GM10847 (cell line): ENCODE results near the gene MAG.

Source experiments
- POLR2A ChIP-seq: IDR thresholded peaks from 2 replicates; pipeline ENCODE4 v1.6.1; 2011; ENCODE audit not compliant: insufficient read length; ENCODE audit errors: extremely low read depth

The MAG gene

DNA sequence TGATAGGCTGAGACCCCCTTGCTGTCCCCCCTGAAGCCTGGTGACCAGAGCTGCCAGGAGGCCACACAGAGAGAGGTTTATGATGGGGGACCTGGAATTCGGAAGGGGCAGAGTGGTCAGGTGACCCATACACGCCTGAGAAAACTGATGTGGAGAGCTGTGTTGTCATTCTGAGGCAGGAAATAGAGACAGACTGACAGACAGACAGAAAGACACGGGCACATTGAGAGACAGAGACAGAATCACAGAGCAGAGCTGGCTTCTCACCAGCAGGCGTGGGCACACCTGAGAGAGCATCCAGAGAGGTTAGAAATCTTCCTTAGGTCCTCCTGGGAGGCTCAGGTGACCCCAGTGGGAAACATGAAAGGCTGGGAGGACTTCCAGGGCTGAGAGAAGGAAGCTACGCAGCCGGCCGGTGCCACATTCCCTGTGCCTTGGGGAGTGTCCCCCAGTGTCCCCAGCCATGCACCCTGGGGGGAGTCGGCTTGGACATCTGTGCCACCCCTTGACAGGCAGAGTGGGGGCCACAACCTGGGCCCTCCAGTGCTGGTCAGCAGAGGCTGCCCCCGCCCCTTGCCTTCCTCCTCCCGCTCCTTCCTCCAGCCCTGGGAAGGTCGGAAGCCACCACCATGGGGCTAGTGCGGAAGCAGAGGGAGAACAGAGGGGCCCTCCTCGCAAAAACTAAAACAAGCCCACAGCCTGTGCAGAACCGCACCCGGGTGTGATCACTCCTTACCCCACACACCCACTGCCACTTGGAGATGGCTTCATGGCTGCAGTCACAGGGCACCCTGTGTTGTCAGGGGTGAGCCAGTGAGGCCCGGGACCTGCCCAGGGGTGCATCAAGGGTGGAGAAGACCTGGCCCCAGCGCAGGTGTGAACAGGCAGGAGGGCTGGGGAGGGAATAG lies 57.9 kb downstream of the MAG start:
- TF ChIP-seq POLR2A = no peak

DNA sequence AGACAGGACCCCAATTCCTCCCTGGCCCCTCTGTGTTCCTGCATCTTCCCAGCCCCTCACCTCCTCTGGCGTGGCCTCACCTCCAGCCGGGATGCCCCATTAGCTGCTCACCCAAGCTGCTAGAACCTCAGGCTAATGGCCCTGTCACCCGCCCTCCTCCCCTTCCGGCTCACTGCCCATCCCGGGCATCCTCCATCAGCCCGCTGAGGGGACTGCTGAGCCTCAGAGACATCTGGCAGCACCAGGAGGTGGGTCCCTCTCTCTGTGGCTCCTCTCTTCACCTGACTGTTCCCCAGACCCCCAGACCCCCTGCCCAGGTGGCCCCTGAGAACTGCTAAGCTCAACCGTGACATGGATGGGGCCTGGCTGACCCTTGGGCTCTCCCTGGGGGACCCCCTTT lies 58.6 kb downstream of the MAG start:
- TF ChIP-seq POLR2A = no peak

DNA sequence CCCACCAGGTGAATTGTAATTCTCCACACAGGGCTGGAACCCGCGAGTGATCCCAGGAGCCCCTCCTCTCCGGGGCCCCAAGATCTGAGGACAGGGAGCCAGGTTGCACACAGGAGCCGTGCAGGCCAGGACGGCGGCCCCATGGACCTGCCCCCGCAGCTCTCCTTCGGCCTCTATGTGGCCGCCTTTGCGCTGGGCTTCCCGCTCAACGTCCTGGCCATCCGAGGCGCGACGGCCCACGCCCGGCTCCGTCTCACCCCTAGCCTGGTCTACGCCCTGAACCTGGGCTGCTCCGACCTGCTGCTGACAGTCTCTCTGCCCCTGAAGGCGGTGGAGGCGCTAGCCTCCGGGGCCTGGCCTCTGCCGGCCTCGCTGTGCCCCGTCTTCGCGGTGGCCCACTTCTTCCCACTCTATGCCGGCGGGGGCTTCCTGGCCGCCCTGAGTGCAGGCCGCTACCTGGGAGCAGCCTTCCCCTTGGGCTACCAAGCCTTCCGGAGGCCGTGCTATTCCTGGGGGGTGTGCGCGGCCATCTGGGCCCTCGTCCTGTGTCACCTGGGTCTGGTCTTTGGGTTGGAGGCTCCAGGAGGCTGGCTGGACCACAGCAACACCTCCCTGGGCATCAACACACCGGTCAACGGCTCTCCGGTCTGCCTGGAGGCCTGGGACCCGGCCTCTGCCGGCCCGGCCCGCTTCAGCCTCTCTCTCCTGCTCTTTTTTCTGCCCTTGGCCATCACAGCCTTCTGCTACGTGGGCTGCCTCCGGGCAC lies 59.6 kb downstream of the MAG start:
- no peak for TF ChIP-seq POLR2A

DNA sequence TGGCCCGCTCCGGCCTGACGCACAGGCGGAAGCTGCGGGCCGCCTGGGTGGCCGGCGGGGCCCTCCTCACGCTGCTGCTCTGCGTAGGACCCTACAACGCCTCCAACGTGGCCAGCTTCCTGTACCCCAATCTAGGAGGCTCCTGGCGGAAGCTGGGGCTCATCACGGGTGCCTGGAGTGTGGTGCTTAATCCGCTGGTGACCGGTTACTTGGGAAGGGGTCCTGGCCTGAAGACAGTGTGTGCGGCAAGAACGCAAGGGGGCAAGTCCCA lies 60.2 kb downstream of the MAG start:
- TF ChIP-seq POLR2A = no peak

DNA sequence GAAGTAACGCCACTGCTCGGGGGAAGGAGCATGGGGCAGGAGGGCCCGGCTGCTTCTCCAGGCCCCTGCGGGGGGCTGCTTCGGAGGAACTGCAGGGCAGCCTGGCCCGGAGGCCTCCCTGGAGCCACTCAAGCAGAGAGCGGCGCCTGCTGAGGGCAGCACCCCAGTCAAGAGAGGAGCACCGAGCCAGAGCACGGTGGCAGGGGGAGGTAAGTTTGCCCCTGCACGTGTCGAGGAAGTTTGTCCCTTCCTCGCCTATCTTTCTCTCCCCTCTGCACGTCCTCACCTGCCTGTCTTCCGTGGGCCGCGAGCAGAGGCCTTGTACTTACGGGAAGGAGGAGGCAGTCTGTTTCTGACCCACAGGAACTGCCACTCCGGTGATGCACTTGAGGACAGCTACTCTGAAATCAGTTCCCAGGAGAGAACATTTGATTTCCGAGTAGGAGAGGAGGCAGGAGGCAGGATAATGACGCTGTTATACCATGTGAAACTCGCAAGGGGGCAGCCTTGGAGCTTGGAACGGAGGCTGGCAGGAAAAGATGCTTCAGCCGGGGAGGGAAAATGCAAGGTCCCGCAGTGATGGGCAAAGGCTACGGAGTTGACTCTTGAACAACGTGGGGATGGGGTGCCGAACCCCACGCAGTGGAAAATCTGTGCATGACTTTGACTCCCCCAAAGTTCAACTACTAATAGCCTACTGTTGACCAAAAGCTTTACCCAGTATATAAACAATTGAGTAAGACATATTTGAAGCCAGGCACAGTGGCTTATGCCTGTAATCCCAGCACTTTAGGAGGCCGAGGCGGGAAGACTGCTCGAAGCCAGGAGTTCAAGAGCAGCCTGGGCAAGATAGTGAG lies 60.7 kb downstream of the MAG start:
- TF ChIP-seq POLR2A = no peak

DNA sequence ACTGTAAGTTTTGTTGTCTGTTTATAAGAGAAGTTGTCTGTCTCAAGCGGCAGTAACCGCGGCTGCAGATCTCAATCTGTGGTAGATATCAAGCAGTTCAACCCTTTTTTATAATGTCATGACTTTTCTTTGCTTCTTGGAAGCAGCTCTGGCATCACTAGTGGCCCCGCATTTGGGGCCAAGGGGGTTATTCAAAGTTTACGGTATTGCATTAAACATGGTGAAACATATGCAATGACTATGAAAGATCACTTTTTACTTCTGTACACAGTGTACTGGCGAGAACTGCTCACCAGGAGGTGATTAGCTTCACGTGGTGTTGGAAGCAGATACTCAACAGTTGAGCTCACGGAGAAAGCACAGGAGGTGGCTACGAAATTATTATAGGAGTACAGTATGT lies 61.7 kb downstream of the MAG start:
- TF ChIP-seq POLR2A = no peak

DNA sequence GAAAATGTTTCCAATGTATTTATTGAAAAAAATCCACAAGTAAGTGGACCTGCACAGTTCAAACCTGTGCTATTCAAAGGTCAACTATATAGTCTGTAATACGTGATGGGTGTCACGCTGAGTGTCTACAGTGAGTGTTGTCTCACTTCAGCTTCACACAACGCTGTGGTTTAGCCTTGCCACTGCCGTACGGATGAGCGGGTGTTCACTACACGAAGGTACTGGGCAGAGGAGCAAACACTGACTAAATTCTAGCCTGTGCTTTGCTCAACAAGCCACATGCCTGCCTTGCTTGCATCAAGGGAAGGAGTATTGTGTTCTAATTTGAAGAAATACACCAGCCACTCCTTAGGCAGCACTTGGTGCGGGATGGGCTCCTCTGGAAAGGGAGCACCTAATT lies 62.9 kb downstream of the MAG start:
- no peak for TF ChIP-seq POLR2A

DNA sequence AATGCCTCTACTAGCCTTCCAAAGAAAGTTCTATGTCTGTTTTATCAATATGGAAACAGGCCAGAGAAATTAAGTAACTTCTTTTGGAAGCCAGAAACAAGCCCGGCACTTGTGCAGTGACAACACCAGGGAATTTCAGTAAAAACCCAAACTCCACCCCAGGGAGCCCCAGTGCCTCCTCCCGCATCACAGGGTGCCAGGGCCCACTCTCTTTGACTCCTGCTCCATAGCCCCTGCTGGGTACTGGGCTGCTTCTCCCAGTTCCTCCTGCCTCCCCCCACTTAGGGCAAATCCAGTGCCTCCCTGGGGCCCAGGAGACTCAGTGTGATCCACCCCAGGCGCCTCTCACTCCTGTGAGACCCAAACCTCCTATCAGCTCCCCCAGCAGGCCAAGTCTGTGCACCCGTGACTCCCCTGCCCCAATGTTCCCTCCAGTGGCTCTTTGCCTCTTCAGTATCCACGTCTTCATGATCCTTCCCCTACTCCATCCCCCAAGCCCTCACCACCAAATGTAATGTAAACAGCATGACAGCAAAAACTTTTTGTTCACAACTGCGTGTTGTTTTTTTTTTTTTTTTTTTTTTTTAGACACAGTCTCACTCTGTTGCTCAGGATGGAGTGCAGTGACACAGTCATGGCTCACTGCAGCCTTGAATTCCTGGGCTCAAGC lies 64.0 kb downstream of the MAG start:
- TF ChIP-seq POLR2A = no peak

DNA sequence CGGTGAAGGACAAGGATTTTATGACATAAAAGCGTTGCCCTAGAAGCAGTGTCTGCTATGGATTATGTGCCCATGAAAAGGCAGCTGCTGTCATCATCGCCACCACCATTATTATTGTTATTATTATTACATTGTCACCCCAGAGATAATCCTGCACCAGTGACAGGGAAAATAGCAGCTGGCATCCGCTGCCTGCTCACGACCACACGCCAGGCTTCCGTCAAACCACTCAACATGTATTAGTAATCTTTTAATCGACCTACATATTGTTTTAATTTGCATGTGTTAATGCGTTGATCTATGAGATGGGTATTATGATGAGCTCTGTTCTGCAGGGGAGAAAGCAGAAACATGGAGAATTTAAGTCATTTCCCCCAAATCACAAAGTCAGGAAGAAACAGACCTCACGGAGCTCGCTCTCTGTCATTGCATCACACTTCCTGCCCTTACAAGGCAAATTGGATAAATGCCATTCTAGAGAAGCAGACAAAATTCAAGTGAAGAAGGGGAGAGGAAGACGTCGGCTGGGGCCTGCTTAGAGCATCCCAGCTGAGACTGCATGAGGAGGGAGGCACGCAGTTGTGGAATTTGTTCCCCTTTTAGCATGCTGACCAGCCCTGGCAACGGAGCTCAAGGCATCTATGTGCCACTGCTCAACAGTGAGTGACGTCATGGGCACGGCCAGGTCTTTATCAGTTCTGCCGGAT lies 66.1 kb downstream of the MAG start, which contains the start of gene FFAR3:
Gene FFAR3, plus strand, starts transcription at position 594 of the 707 bp plus-strand sequence. CDS start 431 bp downstream, outside the sequence.
- TF ChIP-seq POLR2A = no peak

DNA sequence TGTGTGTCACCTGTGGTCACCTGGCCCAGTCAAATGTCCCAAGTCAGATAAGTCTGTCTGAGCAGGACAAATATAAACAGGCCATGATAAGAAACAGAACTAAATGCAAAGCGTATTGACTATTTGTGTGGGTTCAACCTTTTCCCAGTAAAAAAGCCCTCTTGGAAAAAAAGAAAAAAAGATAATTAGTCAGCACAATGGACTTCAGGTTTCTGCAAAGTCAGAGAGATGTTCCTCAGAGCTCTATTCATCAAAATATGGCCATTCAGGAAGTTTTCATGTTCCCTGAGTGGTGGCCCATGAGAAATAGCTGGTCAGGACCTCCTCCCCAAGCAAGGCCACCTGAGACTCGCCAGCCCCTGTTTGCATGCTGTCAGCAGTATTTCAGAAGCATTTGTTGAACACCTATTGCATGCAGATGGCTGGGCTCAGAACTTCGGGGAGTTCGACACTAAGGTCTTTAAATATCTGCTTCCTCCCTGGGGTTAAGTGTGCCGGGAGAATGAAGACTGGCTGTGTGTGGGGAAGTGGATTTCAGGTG lies 69.0 kb downstream of the MAG start:
- no peak for TF ChIP-seq POLR2A

DNA sequence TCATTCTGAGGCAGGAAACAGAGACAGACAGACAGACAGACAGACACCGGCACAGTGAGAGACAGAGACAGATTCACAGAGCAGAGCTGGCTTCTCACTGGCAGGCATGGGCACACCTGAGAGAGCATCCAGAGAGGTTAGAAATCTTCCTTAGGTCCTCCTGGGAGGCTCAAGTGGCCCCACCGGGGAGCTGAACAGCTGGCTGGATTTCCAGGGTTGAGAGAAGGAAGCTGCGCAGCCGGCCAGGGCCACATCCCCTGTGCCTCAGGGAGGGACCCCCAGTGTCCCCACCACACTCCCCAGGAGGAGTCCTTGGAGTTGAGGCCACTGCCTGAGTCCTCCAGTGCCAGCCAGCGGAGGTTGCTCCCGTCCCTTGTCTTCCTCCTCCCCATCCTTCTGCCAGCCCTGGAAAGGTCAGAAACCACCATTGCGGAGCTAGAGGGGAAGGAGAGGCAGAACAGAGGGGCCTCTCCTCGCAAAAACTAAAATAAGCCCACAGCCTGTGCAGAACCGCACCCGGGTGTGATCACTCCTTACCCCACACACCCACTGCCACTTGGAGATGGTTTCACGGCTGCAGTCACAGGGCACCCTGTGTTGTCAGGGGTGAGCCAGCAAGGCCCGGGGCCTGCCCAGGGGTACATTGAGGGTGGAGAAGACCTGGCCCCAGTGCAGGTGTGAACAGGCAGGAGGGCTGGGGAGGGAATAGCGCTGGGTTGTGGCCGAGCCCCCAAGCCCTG lies 70.5 kb downstream of the MAG start:
- no peak for TF ChIP-seq POLR2A

DNA sequence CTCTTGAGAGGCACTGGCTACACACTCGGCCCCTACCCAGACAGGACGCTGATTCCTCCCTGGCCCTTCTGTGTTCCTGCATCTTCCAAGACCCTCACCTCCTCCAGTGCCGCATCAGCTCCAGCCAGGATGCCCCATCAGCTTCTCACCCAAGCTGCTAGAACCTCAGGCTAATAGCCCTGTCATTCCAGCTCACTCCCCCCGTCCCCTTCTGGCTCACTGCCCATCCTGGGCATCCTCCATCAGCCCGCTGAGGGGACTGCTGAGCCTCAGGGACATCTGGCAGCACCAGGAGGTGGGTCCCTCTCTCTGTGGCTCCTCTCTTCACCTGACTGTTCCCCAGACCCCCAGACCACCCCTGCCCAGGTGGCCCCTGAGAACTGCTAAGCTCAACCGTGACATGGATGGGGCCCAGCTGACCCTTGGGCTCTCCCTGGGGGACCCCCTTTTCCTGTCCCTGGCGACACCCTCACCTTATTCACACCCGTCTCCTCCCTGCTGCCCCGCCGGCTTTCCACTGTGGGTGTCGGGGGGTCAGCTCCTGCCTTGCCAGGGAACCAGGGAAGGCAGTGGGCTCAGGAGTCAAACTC lies 71.1 kb downstream of the MAG start:
- TF ChIP-seq POLR2A = no peak
